K562 (cell line): ENCODE data around the gene TMEM245. TPM values are rescaled to one million over a fixed set of nuclear protein-coding genes. Genes with fewer than 3 reads are reported as not detected.
A peak's percentile ranks its signal among the peaks of the same experiment; 100 is the strongest.

Experiments
- ARID3B ChIP-seq: fragments of 250-450 bp; sonication (Bioruptor Pico); IDR thresholded peaks from 2 replicates; pipeline ENCODE4 v1.4.0; 2020; ENCODE audit warnings: borderline replicate concordance
- CCNT2 ChIP-seq: IDR thresholded peaks from 2 replicates; pipeline ENCODE4 v1.6.1; 2011; ENCODE audit warnings: borderline replicate concordance, low read depth, mild to moderate bottlenecking, moderate library complexity, mixed read lengths, low read length; ENCODE audit not compliant: insufficient read length; ENCODE audit errors: extremely low read depth
- CHCHD3 ChIP-seq: fragments of 250-450 bp; sonication (Bioruptor Pico); IDR thresholded peaks from 2 replicates; pipeline ENCODE4 v2.1.2; 2022; ENCODE audit warnings: mild to moderate bottlenecking
- GABPB1 ChIP-seq: sonication (generic); formaldehyde crosslinking; IDR thresholded peaks from 2 replicates; pipeline ENCODE4 v1.8.0; 2022; ENCODE audit warnings: mild to moderate bottlenecking, missing genetic modification reagents
- HMG20B ChIP-seq: fragments of 250-450 bp; sonication (Bioruptor Pico); IDR thresholded peaks from 2 replicates; pipeline ENCODE4 v1.5.0; 2021; ENCODE audit warnings: mild to moderate bottlenecking
- MIER1 ChIP-seq: fragments of 450-650 bp; IDR thresholded peaks from 2 replicates; pipeline ENCODE4 v1.6.1; 2016; ENCODE audit warnings: antibody characterized with exemption, mild to moderate bottlenecking, low read depth
- MTF1 ChIP-seq: fragments of 250-450 bp; sonication (Bioruptor Pico); IDR thresholded peaks from 2 replicates; pipeline ENCODE4 v1.9.0; 2021; ENCODE audit warnings: moderate library complexity, mild to moderate bottlenecking, inconsistent platforms, borderline replicate concordance
- PHF21A ChIP-seq: fragments of 450-650 bp; IDR thresholded peaks from 2 replicates; pipeline ENCODE4 v1.6.1; 2017; ENCODE audit warnings: low read depth, borderline replicate concordance
- POLR2B ChIP-seq: fragments of 450-650 bp; IDR thresholded peaks from 2 replicates; pipeline ENCODE4 v1.6.1; 2018; ENCODE audit warnings: low read depth; ENCODE audit not compliant: partially characterized antibody
- SIN3A ChIP-seq, 2 experiments: fragments of 150-350 bp in 1 of 2; IDR thresholded peaks; 2 replicates each; pipeline ENCODE4 v1.6.1; 2011 to 2016; ENCODE audit warnings: borderline replicate concordance in 2 of 2, low read depth in 2 of 2, low read length in 2 of 2, mild to moderate bottlenecking in 2 of 2, moderate library complexity in 2 of 2; ENCODE audit not compliant: control insufficient read depth in 1 of 2
- SOX6 ChIP-seq: fragments of 450-650 bp; IDR thresholded peaks from 2 replicates; pipeline ENCODE4 v1.6.1; 2014; ENCODE audit warnings: mild to moderate bottlenecking
- TAF1 ChIP-seq: IDR thresholded peaks from 2 replicates; pipeline ENCODE4 v1.6.1; 2011; ENCODE audit warnings: mild to moderate bottlenecking, low read length, moderate library complexity; ENCODE audit not compliant: insufficient read depth, control insufficient read depth, severe bottlenecking; ENCODE audit errors: extremely low read depth
- TEAD2 ChIP-seq: fragments of 450-650 bp; IDR thresholded peaks from 2 replicates; pipeline ENCODE4 v1.6.1; 2016; ENCODE audit warnings: missing genetic modification characterization, control low read depth, missing compliant biosample characterization
- TGIF2 ChIP-seq: sonication (generic); formaldehyde crosslinking; IDR thresholded peaks from 2 replicates; pipeline ENCODE4 v1.8.1; 2022; ENCODE audit warnings: mild to moderate bottlenecking, missing genetic modification reagents, moderate library complexity
- TRIM28 ChIP-seq: fragments of 450-650 bp; IDR thresholded peaks from 2 replicates; pipeline ENCODE4 v1.6.1; 2017
- ZNF445 ChIP-seq: fragments of 250-450 bp; sonication (Bioruptor Pico); IDR thresholded peaks from 2 replicates; pipeline ENCODE4 v1.4.0; 2020; ENCODE audit warnings: low read depth, mild to moderate bottlenecking, moderate library complexity
- ZNF644 ChIP-seq: fragments of 200-800 bp; sonication (Bioruptor generic); IDR thresholded peaks from 2 replicates; pipeline ENCODE4 v1.6.1; 2016; ENCODE audit warnings: low read depth, missing genetic modification characterization, missing compliant biosample characterization
- polyA plus RNA-seq, 8 experiments: library from polyadenylated mRNA; depleted of rRNA in 4 of 8; stranded (reverse) in 5 of 8; unstranded in 3 of 8; fragments of >200 nt; fragmentation: Nextera tagmentation in 2 of 8; fragmentation: Illumina TruSeq in 1 of 8; extraction: Ambion mirVana in 2 of 8; extraction: Trizol in 1 of 8; gene quantifications; 2 replicates each; pipeline versions ENCODE4 v1.2.1 to v1.2.3, GENCODE V29; 2011 to 2014; ENCODE audit warnings: inconsistent platforms in 1 of 8, missing spikeins in 1 of 8
- total RNA-seq, 7 experiments: library from RNA; depleted of rRNA in 6 of 7; stranded (reverse); fragments of >200 nt in 6 of 7; fragmentation: Illumina TruSeq in 2 of 7; extraction: Trizol in 2 of 7; gene quantifications; 2 replicates each; pipeline versions ENCODE4 v1.2.1 to v1.2.3, GENCODE V29; 2011 to 2021; ENCODE audit warnings: low replicate concordance in 1 of 7
- TF ChIP-seq, protein P1 (sequence below), 2 experiments: fragments of 450-650 bp; formaldehyde crosslinking in 1 of 2; IDR thresholded peaks; 2 replicates each; pipeline versions ENCODE4 v1.4.0 to v1.6.1; 2014 to 2020; ENCODE audit warnings: mild to moderate bottlenecking in 2 of 2, borderline replicate concordance in 1 of 2, low read depth in 1 of 2

Gene TMEM245
- total and polyA plus RNA-seq, 9 of the 15 experiments (the other 6 are each of a cell fraction or from before 2014, with no cell fraction given), result 8.5 to 43.2 (median 24.3) TPM

DNA sequence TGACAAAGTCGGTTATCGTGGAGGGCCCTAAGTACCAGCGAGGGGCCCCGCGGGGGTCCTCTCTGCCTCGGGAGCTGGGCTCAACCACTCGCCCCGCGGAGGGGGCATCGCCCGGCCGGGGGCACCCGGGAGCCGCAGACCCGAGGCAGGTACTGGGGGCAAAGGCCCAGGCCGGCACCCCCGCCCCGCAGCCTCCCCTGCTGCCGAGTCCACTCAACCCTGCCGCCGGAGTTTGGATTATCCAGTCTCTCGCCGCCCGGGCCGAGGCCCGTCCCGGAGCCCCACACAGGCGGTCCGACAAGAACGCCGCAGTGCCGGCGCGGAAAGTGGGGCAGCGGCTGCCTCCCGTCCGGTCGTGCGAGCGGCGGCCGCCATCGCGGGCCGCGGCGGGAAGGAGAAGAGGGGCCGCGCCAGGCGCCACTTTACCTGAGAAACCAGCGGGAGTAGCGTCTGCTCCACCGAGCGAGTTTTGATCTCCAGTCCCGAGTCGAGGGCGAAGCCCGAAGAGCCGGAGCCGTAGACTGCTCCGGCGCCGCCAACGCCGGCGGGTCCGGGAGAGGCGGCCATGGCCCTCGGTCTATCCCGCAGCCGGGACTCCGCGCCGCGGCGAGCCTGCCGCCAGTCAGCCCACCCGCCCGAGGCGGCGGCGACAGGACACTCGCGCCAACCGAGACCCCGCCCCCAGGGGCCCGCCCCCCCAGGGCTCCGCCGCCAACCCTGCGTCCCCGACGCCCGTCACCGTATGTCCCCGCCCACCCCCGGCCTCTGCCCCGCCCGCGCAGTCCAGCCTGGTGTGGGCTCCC is 106.7 kb downstream of the TMEM245 start, which contains the start of gene CTNNAL1 (continued):
- no peak for TF ChIP-seq HMG20B (CRISPR knock-in tag)
- TF ChIP-seq MIER1, result no peak
- TF ChIP-seq TRIM28, result no peak
- TF ChIP-seq, protein P1, sequence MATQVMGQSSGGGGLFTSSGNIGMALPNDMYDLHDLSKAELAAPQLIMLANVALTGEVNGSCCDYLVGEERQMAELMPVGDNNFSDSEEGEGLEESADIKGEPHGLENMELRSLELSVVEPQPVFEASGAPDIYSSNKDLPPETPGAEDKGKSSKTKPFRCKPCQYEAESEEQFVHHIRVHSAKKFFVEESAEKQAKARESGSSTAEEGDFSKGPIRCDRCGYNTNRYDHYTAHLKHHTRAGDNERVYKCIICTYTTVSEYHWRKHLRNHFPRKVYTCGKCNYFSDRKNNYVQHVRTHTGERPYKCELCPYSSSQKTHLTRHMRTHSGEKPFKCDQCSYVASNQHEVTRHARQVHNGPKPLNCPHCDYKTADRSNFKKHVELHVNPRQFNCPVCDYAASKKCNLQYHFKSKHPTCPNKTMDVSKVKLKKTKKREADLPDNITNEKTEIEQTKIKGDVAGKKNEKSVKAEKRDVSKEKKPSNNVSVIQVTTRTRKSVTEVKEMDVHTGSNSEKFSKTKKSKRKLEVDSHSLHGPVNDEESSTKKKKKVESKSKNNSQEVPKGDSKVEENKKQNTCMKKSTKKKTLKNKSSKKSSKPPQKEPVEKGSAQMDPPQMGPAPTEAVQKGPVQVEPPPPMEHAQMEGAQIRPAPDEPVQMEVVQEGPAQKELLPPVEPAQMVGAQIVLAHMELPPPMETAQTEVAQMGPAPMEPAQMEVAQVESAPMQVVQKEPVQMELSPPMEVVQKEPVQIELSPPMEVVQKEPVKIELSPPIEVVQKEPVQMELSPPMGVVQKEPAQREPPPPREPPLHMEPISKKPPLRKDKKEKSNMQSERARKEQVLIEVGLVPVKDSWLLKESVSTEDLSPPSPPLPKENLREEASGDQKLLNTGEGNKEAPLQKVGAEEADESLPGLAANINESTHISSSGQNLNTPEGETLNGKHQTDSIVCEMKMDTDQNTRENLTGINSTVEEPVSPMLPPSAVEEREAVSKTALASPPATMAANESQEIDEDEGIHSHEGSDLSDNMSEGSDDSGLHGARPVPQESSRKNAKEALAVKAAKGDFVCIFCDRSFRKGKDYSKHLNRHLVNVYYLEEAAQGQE (IDR thresholded peaks at IDR 0.05; ENCODE audit: borderline replicate concordance), result 0 out of 2 replicates have a peak, but pooled peaks have one; percentile 22
- TF ChIP-seq, protein P1 (CRISPR knock-in tag; IDR thresholded peaks at IDR 0.05; ENCODE audit: low read depth), result no peak
- peak; percentile 74 for TF ChIP-seq POLR2B
- TF ChIP-seq ZNF644 (tag), result no peak
- peak; percentile 51; the same call in 1 of the 2 replicates for TF ChIP-seq GABPB1
- TF ChIP-seq MTF1 (CRISPR knock-in tag), result no peak
- TF ChIP-seq CHCHD3 (CRISPR knock-in tag), result 0 out of 2 replicates have a peak, but pooled peaks have one; percentile 66
- TF ChIP-seq TAF1, result peak; percentile 64
- peak; percentile 20 for TF ChIP-seq CCNT2
- TF ChIP-seq ZNF445, result no peak
- no peak for TF ChIP-seq SOX6
- TF ChIP-seq ARID3B, result no peak
- peak in 1 of 2 experiments; percentile 84; a peak in 1 of 4 replicates for TF ChIP-seq SIN3A (IDR thresholded peaks at IDR 0.05; ENCODE audit: borderline replicate concordance in 2 of 2, control insufficient read depth in 1 of 2, low read depth in 2 of 2, low read length in 2 of 2)
- no peak for TF ChIP-seq PHF21A
- no peak for TF ChIP-seq TEAD2 (tag)
- peak; percentile 85; the same call in 1 of the 2 replicates for TF ChIP-seq TGIF2 (CRISPR knock-in tag)
